Embryonic facial prominence (tissue), 1 donor: Measurements from ENCODE around the gene MCM8.

Experiments
- DNase-seq: peaks from one replicate; pipeline ENCODE4 v3.0.0-alpha.2; 2016; ENCODE audit errors: extremely low spot score

The MCM8 gene

GRCh38 chr20:5950271-5951031 is at the start of gene MCM8, which contains the start of gene TRMT6:
MCM8 (plus strand) TSS chr20:5950652; CDS start chr20:5952016, 1,364 bp downstream.
TRMT6 (minus strand) TSS chr20:5950533; CDS start chr20:5950405, 128 bp downstream.
- peak; percentile 96 for DNase-seq

DNA sequence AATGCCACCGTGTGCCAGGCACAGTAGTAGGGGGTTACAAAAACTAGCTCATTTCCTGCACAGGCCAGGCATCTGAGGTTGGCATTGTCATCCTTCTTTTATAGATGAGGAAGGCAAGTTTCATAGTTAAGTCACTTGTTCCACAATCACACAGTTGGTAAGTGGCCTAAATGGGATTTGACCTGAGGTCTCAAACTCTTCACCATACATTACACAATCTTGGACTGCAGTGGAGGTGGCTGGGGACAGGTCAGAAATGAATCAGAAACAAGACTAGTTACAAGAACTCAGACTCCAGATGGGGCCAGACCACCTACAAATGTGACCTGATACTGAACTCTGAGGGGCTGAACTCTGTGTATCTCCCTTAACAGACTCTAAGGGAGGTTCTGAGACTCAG is 49.5 kb upstream of the MCM8 start:
- DNase-seq = no peak

GRCh38 chr20:5908981-5909380 is 41.5 kb upstream of the MCM8 start:
- no peak for DNase-seq

- no peak for DNase-seq
Observed at GRCh38 chr20:5910186-5910585, 40.3 kb upstream of the MCM8 start.

DNA sequence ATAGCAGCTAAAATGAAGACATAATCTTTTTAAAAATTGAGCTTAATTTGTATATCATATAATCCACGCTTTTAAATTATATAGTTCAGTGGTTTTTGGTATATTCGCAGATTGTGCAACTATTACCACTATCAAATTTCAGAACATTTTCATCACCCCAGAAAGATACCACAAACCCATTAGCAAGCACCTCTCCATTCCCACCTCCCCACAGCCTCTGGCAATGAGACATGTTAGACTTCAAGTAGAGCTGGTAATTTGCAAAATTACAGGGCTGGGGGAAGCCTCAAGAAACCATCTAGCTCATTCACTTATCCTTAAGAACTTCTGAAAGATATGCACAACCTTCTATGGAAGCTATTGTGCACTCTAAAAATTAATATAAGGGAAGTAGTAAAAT is 37.3 kb upstream of the MCM8 start:
- no peak for DNase-seq

DNA sequence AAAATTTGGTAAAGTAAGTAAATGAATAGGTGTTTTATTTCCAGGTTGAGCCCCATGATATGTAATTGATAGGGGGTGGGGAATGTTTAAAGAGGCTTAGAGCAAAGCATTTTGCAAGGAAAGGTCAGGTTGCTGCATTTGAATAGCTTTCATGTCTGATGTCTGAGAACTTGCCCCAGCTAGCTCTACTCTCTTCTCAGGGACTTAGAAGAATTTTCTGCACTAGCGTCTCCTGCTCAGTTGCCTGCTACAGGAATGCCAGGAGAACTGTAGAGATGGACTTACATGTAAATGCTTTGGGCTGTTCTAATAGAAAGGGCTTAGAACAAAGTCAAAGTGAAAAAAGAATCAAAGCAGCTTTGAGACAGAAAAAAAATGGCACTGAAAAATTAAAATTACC is 35.6 kb upstream of the MCM8 start:
- no peak for DNase-seq

DNA sequence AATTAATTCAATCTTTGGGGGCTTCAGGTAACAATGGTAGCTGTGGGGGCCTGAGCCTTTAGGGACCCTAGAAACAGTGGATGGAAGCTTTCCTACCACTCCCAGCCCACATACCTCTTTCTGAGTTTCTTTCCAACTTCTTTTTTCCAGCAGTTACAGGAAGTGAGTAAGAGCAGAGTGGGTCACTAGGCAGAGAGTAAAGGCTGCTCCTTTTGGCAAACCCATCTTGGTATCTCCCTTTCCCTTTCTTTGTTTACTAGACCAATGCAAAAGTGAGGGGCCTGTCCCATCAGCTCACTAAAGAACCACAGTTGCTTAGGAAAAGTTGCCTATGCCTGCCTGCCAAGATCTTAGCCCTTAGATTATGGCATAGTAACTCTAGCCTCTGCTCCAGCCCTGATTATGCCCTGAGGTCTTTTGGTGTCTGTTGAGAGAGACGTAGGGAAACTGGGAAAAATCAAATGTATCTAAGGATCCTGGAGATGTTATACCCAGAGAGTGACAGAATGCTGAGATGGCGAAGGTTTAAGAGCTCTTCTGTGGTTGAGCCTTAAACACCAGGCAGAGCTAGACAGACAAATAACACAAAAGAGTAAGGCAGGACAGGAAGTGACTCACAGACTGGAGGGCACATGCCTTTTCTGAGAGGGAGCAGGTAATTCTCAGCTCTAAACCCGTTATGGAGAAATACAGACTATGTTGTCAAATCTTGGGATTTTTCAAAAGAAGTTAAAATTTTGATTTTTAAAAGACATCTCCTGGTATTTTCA is 31.4 kb upstream of the MCM8 start:
- no peak for DNase-seq

GRCh38 chr20:5919626-5920544 is 30.6 kb upstream of the MCM8 start:
- no peak for DNase-seq

GRCh38 chr20:5920581-5920980 is 29.9 kb upstream of the MCM8 start:
- no peak for DNase-seq

DNA sequence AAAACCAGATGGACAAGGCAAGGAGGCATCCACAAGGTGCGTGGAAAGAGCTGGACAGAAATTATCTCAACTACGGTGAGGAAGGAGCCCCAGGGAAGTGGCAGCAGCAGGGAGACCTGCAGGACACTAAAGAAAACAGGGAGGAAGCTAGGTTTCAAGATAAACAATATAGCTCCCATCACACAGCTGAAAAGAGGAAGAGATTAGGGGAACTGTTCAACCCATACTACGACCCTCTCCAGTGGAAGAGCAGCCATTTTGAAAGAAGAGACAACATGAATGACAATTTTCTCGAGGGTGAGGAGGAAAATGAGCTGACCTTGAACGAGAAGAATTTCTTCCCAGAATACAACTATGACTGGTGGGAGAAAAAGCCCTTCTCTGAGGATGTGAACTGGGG is 27.0 kb upstream of the MCM8 start:
- DNase-seq = no peak

- DNase-seq = no peak
Observed at GRCh38 chr20:5925551-5925950, 24.9 kb upstream of the MCM8 start.

GRCh38 chr20:5927749-5928462 is 22.5 kb upstream of the MCM8 start:
- DNase-seq = no peak

- no peak for DNase-seq
Observed at GRCh38 chr20:5928836-5929715, 21.4 kb upstream of the MCM8 start.

- no peak for DNase-seq
Observed at GRCh38 chr20:5931411-5931810, 19.0 kb upstream of the MCM8 start.

DNA sequence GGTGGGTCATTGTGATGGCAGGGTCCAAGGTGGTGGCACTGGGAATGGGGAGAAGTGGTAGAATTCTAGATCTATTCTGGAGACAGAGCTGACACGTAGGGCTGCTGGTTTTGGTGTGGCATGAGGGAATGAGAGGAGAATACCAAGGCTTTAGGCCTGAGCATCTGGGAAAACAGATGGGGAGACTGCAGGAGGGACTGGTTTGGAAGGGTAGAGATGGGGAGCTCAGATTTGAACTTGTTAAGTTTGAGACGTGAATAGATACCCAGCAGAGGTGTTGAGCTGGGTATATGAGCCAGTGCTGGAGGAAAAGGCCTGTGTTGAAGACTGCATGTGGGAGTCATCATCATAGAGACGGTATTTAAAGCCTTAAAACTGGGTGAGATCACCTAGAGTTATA is 17.7 kb upstream of the MCM8 start:
- DNase-seq = no peak

DNA sequence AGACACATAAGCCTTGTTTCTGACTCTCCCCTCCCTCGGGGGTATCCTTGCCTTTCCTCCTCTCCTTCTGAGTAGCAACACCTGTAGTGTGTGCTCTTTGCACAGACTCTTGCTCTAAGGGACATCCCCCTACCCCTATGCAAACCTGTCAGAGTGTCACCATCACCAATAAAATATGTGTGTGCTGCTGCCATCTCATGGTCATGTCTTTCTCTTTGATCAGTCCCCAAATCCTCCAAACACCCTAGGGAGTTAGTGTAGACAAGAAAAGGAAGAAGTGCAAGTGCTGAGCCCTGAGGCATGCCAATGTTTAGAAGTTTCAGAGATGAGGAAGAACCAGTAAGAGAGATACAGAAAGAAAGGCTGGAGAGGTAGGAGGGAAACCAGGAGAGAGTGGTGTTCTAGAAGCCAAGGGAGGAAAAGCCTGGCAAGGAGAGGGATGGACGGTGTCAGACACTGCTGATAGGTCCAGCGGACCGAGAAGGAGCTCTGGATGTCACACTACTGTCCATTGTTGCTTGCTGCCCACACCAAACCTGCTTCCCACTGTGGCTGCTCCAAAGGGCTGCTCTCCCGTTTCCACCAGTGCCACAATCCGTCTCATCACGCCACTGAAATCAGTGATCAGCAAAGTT is 16.5 kb upstream of the MCM8 start:
- DNase-seq = no peak

DNA sequence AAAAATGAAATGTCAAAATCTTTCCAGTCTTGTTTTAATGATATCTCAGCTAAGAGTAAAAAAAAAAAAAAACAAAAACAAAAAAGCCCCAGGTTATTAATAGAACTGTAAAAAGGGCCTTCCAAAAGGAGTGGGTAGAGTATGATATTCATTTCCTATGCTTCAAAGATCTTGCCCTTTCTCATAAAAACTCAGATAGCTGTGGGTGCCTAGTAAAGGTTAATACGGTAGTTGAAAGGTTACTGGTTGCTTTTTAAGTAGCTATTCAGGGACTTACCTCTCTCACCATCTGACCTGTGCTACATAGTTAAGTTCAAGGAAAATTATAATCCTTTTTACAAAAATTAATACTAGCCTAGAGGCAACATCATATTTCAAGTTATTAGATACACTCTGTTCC is 15.1 kb upstream of the MCM8 start:
- DNase-seq = no peak

DNA sequence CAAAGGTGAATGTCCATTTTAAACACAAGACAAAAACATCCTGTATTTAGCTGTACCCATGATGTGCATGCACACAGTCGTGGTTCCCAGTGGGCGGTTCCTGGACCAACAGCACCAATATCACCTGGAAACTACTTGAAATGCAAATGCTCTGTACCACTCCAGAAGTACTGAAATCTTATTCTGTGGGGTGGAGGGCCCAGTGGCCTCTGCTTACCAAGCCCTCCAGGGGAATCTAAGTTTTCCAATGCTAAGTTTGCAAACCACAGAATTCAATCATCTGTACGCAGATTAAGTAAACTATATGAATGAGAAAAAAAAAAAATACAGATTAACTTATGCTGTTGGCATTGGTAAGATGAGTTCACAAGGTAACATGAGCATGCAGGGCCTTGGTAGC is 14.2 kb upstream of the MCM8 start:
- no peak for DNase-seq

DNA sequence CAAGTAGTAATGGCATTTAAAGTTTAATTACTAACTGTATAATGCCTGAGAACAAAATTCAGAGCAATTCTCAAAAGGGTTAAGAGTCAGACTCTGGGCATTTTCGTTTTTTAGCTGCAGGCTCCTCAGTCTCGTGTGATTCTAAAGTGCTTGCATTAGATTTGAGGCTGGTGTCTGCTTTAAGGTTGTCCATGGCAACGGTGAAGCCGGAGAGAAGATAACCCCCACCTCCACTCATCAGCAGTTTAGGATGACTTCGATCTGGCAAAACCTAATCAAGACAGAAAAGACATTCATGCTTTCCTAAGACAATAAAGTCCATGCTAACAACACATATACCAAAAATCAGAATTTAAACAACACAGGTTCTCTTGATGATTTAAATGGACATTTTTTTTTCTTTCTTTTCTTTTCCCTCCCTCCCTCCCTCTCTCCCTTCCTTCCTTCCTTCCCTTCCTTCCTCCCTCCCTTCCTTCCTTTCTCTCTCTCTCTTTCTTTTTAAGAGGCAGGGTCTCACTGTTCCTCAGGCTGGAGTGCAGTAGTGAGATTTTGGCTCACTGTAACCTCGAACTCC is 11.9 kb upstream of the MCM8 start:
- DNase-seq = no peak

GRCh38 chr20:5945963-5946362 is 4.5 kb upstream of the MCM8 start:
- no peak for DNase-seq
